Spleen (tissue), 7 donors: ENCODE data around the gene BRAF.

ENCODE experiments used
- CTCF ChIP-seq, 11 experiments: fragments of 200-600 bp in 7 of 11; fragments of 450-650 bp in 4 of 11; sonication (generic) in 4 of 11; IDR thresholded peaks in 8 of 11; conservative IDR thresholded peaks in 3 of 11; 1 replicate in 7 of 11; 2 replicates in 4 of 11; pipeline versions ENCODE4 v1.4.0 to v1.8.0; 2016 to 2021; ENCODE audit warnings: antibody characterized with exemption in 11 of 11, inconsistent platforms in 4 of 11, mild to moderate bottlenecking in 1 of 11
- POLR2AphosphoS5 ChIP-seq, 3 donors: sonication (generic); formaldehyde crosslinking; IDR thresholded peaks; one replicate each; pipeline ENCODE4 v1.5.1; 2017; ENCODE audit warnings: antibody characterized with exemption in 3 of 3
- donor health status: DM: no; HTN: no; CAD: no; lungs with moderate emphysema.
- donor health status: DM: no; HTN: no; CAD: no.
- donor health status: DM: no; HTN: no; CAD: no.

GRCh38 chr7:140726281-140726680, 198.4 kb downstream of the BRAF start:
- TF ChIP-seq CTCF (IDR thresholded peaks at IDR 0.05 in 8 of 11, conservative IDR thresholded peaks at IDR 0.05 in 3 of 11) (peak in 1 of 11 experiments; percentile 23), POLR2AphosphoS5 (IDR thresholded peaks at IDR 0.05) (no peak)
